ENCODE results near the gene TENM3. TPM values are rescaled to one million over a fixed set of nuclear protein-coding genes. Genes with fewer than 3 reads are reported as not detected.

Gene TENM3
- total RNA-seq, 4 donors from 2014 or later, result 0.18 to 9.4 (median 1.5) TPM

DNA sequence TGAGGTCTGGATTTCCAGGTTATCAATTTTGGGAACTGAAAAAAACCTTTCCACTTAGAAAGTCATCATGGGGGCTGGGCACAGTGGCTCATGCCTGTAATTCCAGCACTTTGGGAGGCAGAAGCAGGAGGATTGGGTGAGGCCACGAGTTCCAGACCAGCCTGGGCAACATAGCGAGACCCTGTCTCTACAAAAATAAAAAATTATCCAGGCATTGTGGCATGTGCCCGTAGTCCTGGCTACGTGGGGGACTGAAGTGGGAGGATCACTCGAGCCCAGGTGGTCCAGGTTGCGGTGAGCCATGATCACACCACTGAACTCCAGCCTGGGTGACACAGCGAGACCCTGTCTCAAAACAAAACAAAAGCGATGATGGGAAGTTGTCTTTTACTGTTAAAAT, 7.9 kb downstream of the TENM3 start:
- H3K36me3 ChIP-seq, result no peaks in the 10 kb centered on the region
- H3K4me1 ChIP-seq, result no peaks in the 10 kb centered on the region
- H3K27me3 ChIP-seq, result no peaks in the 10 kb centered on the region
- TF ChIP-seq POLR2A (IDR thresholded peaks at IDR 0.05), result no peak
- TF ChIP-seq, protein P1, sequence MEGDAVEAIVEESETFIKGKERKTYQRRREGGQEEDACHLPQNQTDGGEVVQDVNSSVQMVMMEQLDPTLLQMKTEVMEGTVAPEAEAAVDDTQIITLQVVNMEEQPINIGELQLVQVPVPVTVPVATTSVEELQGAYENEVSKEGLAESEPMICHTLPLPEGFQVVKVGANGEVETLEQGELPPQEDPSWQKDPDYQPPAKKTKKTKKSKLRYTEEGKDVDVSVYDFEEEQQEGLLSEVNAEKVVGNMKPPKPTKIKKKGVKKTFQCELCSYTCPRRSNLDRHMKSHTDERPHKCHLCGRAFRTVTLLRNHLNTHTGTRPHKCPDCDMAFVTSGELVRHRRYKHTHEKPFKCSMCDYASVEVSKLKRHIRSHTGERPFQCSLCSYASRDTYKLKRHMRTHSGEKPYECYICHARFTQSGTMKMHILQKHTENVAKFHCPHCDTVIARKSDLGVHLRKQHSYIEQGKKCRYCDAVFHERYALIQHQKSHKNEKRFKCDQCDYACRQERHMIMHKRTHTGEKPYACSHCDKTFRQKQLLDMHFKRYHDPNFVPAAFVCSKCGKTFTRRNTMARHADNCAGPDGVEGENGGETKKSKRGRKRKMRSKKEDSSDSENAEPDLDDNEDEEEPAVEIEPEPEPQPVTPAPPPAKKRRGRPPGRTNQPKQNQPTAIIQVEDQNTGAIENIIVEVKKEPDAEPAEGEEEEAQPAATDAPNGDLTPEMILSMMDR (IDR thresholded peaks at IDR 0.05), result no peak
- no peak for DNase-seq
- H3K27ac ChIP-seq, result no peak overlapping the region
- H3K4me3 ChIP-seq, result no peak overlapping the region
- H3K9me3 ChIP-seq, result no peaks in the 10 kb centered on the region

GRCh38 chr4:182252220-182252619, 9.0 kb downstream of the TENM3 start:
- Histone ChIP-seq H3K9me3 (no peaks in the 10 kb centered on the region), H3K4me1 (no peaks in the 10 kb centered on the region), H3K36me3 (no peaks in the 10 kb centered on the region), H3K27ac (no peak overlapping the region), H3K27me3 (no peaks in the 10 kb centered on the region), H3K4me3 (no peak overlapping the region)
- TF ChIP-seq, protein P1 (IDR thresholded peaks at IDR 0.05), result no peak
- TF ChIP-seq POLR2A (IDR thresholded peaks at IDR 0.05), result no peak
- no peak for DNase-seq

DNA sequence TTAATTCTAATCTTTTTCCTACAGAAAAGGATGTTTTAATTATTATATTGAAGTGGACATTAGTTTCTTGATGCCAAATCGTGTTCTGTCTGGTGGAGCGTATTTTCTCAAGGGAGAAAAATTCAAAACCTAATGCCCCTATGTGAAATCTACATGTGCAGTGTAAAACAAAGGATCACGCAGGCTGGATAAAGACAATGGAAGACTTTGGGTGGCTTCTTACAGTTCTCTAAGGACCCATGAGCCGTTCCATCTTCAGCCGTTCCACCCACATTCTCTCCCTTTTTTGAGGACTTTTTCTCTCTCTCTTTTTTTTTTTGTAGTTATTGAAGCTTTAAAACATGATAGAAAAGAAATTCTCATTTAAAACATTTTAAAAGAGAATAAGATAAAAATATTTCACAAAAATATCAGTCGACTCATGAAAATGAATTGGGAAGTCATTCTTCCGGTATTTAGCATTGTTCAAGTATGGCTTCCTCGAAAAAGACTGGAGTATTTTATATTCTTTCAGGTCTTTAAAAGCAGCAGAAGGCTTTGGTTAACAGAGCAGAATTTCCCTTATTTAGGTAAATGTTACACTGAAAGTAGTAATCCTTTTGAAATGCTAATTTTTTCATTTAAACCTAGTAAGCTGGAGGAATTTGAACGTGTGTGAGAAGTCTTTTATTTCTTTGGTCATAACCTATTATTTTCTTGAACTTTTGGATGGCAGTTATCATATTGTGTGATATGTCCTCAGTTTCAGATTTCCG, 11.0 kb downstream of the TENM3 start:
- Histone ChIP-seq H3K4me3 (no peak overlapping the region), H3K27ac (no peak overlapping the region), H3K4me1 (no peaks in the 10 kb centered on the region), H3K27me3 (no peaks in the 10 kb centered on the region), H3K9me3 (no peaks in the 10 kb centered on the region), H3K36me3 (no peaks in the 10 kb centered on the region)
- no peak for DNase-seq
- TF ChIP-seq, protein P1 (IDR thresholded peaks at IDR 0.05), result no peak
- no peak for TF ChIP-seq POLR2A (IDR thresholded peaks at IDR 0.05)

GRCh38 chr4:182255441-182256190, 12.4 kb downstream of the TENM3 start:
- no peak for DNase-seq
- no peak overlapping the region for H3K4me3 ChIP-seq
- no peaks in the 10 kb centered on the region for H3K27me3 ChIP-seq
- TF ChIP-seq POLR2A (IDR thresholded peaks at IDR 0.05), result no peak
- TF ChIP-seq, protein P1 (IDR thresholded peaks at IDR 0.05), result no peak
- no peaks in the 10 kb centered on the region for H3K36me3 ChIP-seq
- no peaks in the 10 kb centered on the region for H3K4me1 ChIP-seq
- no peak overlapping the region for H3K27ac ChIP-seq
- no peaks in the 10 kb centered on the region for H3K9me3 ChIP-seq

- no peak overlapping the region for H3K27ac ChIP-seq
- no peaks in the 10 kb centered on the region for H3K9me3 ChIP-seq
- no peaks in the 10 kb centered on the region for H3K4me1 ChIP-seq
- no peaks in the 10 kb centered on the region for H3K36me3 ChIP-seq
- no peaks in the 10 kb centered on the region for H3K27me3 ChIP-seq
- TF ChIP-seq POLR2A (IDR thresholded peaks at IDR 0.05), result no peak
- TF ChIP-seq, protein P1 (IDR thresholded peaks at IDR 0.05), result no peak
- DNase-seq, result no peak
- no peak overlapping the region for H3K4me3 ChIP-seq
Observed at GRCh38 chr4:182257016-182257415, 13.8 kb downstream of the TENM3 start.

Data from Peyer's patch (tissue), 4 donors.